NB4 (cell line): ENCODE results near the gene DNMT1.

Source experiments
- CTCF ChIP-seq: IDR thresholded peaks from one replicate; pipeline ENCODE4 v1.5.1; 2012; ENCODE audit warnings: low read depth, low read length
- MAX ChIP-seq: IDR thresholded peaks from 2 replicates; pipeline ENCODE4 v1.6.1; 2011; ENCODE audit warnings: low read depth, low read length
- MYC ChIP-seq: IDR thresholded peaks from 2 replicates; pipeline ENCODE4 v1.6.1; 2011; ENCODE audit warnings: low read depth, low read length
- POLR2A ChIP-seq: IDR thresholded peaks from 2 replicates; pipeline ENCODE4 v1.6.1; 2011; ENCODE audit warnings: mild to moderate bottlenecking; ENCODE audit not compliant: insufficient read length; ENCODE audit errors: extremely low read depth

- TF ChIP-seq CTCF, result no peak
- TF ChIP-seq MAX, result peak; percentile 91
- peak; percentile 100 for TF ChIP-seq POLR2A
- TF ChIP-seq MYC, result peak; percentile 97
Observed at GRCh38 chr19:10095948-10096614, 98.7 kb downstream of the DNMT1 start.
